Activated CD4-positive, alpha-beta T cell treated with anti-CD3 and anti-CD28 coated beads for 36 hours (primary cell): ENCODE data around the gene ZNF821. TPM values are rescaled to one million over a fixed set of nuclear protein-coding genes. Genes with fewer than 3 reads are reported as not detected.
"Not testable (repeated sequence)": the region's sequence is repeated elsewhere in the genome, so short reads cannot be mapped to it uniquely, and the experiment has no call there.

Source experiments
- ATAC-seq: fragments of 200-7000 bp; cut with Tn5 transposase; one replicate; pipeline ENCODE4 v1.10.0; 2021; ENCODE audit warnings: mild to moderate bottlenecking, moderate library complexity
- CTCF ChIA-PET: fragments of 350-600 bp; sonication (Branson Sonifier 250); formaldehyde crosslinking; loops from one replicate; lab custom pipeline; 2021; ENCODE audit warnings: antibody characterized with exemption; lab: Charles Lee
- POLR2A ChIA-PET: fragments of 350-600 bp; sonication (Branson Sonifier 250); formaldehyde crosslinking; loops from one replicate; lab custom pipeline; 2021; ENCODE audit warnings: antibody characterized with exemption, inconsistent platforms; lab: Charles Lee
- DNase-seq: peaks from one replicate; pipeline ENCODE4 v3.0.0-alpha.2; 2020
- H3K27ac Mint-ChIP-seq: one replicate; pipeline ENCODE4 v1.8.0; 2021; ENCODE audit warnings: mixed read lengths
- H3K27me3 Mint-ChIP-seq: one replicate; pipeline ENCODE4 v1.8.0; 2021; ENCODE audit warnings: mixed read lengths
- H3K36me3 Mint-ChIP-seq: one replicate; pipeline ENCODE4 v1.8.0; 2021; ENCODE audit warnings: low read depth, mixed read lengths
- H3K4me1 Mint-ChIP-seq: one replicate; pipeline ENCODE4 v1.8.0; 2021; ENCODE audit warnings: mixed read lengths
- H3K4me3 Mint-ChIP-seq: one replicate; pipeline ENCODE4 v1.8.0; 2021; ENCODE audit warnings: mild to moderate bottlenecking, moderate library complexity, mixed read lengths
- H3K9me3 Mint-ChIP-seq: one replicate; pipeline ENCODE4 v1.8.0; 2021; ENCODE audit warnings: low read depth, mixed read lengths
- intact Hi-C, 2 experiments: fragments of 100-400 bp; cut with DNase I in 1 of 2; cut with micrococcal nuclease in 1 of 2; formaldehyde crosslinking; loops; one replicate each; pipeline versions ENCODE4 v1.14.2 to v1.15.1; 2022 to 2024; cut with DNase I, micrococcal nuclease
- total RNA-seq, 2 experiments: library from RNA; stranded (reverse); gene quantifications; one replicate each; pipeline ENCODE4 v1.2.3, GENCODE V29; 2021

Gene ZNF821
- total RNA-seq, 2 experiments from 2014 or later = 6.0 to 7.7 TPM

DNA sequence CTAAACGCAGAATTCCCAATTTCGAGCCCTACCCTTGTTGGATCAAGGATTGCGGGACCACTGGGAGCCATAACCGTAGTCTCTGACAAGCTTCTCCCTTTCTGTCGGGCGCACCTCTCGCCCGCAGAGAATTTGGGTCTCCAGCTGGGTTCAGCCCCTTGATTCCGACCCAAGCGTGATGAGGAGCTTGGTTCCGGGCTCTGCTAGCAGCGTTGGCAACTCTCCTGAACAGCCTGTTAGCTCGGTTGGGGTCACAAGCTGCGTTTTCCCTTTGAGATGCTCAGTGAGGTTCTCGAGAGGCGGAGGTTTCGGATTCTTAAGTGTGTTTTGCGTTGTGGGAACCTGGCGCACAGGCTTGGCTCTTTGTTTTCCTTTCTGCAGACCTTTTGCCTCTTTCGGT is 37.6 kb downstream of the ZNF821 start:
- Mint-ChIP-seq H3K36me3 (peaks cover 18% of the 10 kb centered on the region), H3K4me1 (peaks cover 43% of the 10 kb centered on the region)

DNA sequence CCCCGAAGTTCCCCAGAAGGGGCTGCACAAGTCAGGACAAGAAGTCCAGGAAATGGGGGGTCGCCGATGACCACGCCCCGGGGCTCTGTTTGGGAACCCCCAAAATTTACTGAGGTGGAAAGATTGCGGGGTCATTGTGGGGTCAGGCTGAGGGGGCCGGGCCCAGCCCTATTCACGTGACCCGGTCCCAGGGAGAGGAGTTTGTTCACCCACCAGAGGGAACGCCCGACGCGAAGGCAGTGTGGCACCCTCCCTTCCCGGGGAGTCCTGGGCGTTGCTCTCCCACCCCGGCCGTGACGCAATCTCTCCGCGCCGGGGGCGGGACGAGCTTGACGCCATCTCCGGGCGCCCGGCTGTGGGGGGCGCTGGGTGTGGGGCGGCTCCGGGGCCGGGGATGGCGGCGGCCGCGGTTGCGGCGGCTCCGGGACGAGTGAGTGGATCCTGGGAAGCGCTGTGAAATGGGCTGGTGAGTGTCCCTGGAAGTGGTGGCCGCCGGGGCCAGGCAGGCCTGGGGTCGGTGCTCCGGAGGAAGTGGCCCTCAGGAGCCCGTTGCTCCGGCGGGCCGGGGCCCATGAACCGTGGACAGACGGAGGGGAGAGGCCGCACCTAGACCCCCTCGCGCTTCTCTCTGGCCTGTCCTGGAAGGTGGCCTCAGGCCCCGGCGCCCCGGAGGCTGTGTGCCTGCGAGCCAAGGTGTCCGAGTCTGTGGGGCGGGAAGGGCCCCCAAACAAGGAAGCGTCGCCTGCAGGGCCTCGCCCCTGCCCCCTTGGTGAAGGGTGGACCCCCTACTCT is 38.1 kb downstream of the ZNF821 start, which contains the start of gene ATXN1L:
Gene ATXN1L, plus strand, starts transcription at position 338 of the 792 bp plus-strand sequence. CDS start 3,765 bp downstream, outside the sequence.
- Mint-ChIP-seq H3K36me3 (peaks cover 18% of the 10 kb centered on the region), H3K27ac (peak within 1 kb of the TSS; percentile 93), H3K4me3 (peak within 1 kb of the TSS; percentile 87), H3K9me3 (no peaks in the 10 kb centered on the region), H3K4me1 (peaks cover 43% of the 10 kb centered on the region), H3K27me3 (no peaks in the 10 kb centered on the region)
- POLR2A ChIA-PET = interaction anchor here (0.6 to 1.0 kb wide), 3 partner anchors 19 to 38 kb away, joined by 3 to 7 read pairs (median 4); no protein-coding TSS in a partner anchor
- intact Hi-C loops = loop anchor here (1.0 to 10.0 kb wide), 10 partner anchors 19 to 361 kb away; partner anchors contain the start of genes IST1 (in 2 of the 2), ZNF821 (in 2 of the 2), DHX38 (in 1 of the 2) and TXNL4B (in 1 of the 2)
- DNase-seq (peak; percentile 95), ATAC-seq (peak; percentile 82)
- CTCF ChIA-PET = interaction anchor here (0.8 to 2.5 kb wide), 4 partner anchors 34 to 52 kb away, joined by 3 to 12 read pairs (median 4); partner anchors contain the start of gene ZNF821

More for the DNA sequence above, 37.6 kb downstream of the ZNF821 start:
- Mint-ChIP-seq H3K27me3 (no peaks in the 10 kb centered on the region), H3K9me3 (no peaks in the 10 kb centered on the region), H3K4me3 (peak overlapping the region; percentile 87), H3K27ac (peak overlapping the region; percentile 79)
- CTCF ChIA-PET = interaction anchor here (0.7 to 2.5 kb wide), 5 partner anchors 26 to 57 kb away, joined by 3 to 12 read pairs (median 3); partner anchors contain the start of gene ZNF821
- DNase-seq = peak; percentile 52
- intact Hi-C loops = loop anchor here (2.0 to 10.0 kb wide), 3 partner anchors 18 to 362 kb away; partner anchors contain the start of genes ZNF19 (in 1 of the 2) and ZNF821 (in 1 of the 2)
- POLR2A ChIA-PET = interaction anchor here (0.5 to 1.0 kb wide), 3 partner anchors 19 to 46 kb away, joined by 3 to 7 read pairs (median 4); no protein-coding TSS in a partner anchor
- ATAC-seq = no peak

DNA sequence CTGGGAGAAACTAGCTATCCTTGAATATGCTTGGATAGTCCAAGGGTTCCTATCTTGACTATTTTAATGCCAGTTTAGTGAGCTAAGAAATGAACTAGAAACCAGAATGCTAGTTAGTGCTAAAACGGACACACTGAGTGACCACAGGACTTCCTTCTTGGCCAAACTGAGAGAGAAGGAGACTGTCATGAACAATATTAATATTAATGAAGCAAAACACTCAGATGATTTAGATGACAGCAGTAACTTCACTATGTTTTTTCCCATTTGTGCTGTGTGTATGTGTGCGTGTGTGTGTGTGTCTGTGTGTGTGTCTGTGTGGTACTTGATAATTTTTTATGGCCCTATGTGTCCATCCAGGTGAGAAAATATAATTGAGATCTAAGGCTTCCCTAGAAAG is 40.4 kb downstream of the ZNF821 start:
- peaks cover 43% of the 10 kb centered on the region for H3K4me1 Mint-ChIP-seq
- peaks cover 6% of the 10 kb centered on the region for H3K36me3 Mint-ChIP-seq
- peak overlapping the region; percentile 47 for H3K27ac Mint-ChIP-seq
- POLR2A ChIA-PET = interaction anchor here (1.2 kb wide), 1 partner anchor 35 kb away, joined by 4 read pairs; the partner anchor contains the start of gene AP1G1
- DNase-seq (no peak), ATAC-seq (no peak)
- CTCF ChIA-PET = interaction anchor here (0.7 to 2.1 kb wide), 4 partner anchors 10 to 118 kb away, joined by 3 to 6 read pairs (median 4); partner anchors contain the start of gene ZNF821
- H3K27me3 Mint-ChIP-seq = no peaks in the 10 kb centered on the region
- intact Hi-C loops = loop anchor here (2.0 to 10.0 kb wide), 2 partner anchors 27 to 359 kb away; partner anchors contain the start of gene ZNF19 (in 1 of the 2)
- no peak overlapping the region for H3K4me3 Mint-ChIP-seq
- no peaks in the 10 kb centered on the region for H3K9me3 Mint-ChIP-seq

- POLR2A ChIA-PET = no interaction called here
- DNase-seq (no peak), ATAC-seq (no peak)
- H3K27me3 Mint-ChIP-seq = no peaks in the 10 kb centered on the region
- no peak overlapping the region for H3K27ac Mint-ChIP-seq
- CTCF ChIA-PET = interaction anchor here (0.6 to 0.7 kb wide), 2 partner anchors 10 to 69 kb away, joined by 3 read pairs; no protein-coding TSS in a partner anchor
- H3K4me1 Mint-ChIP-seq = peaks cover 21% of the 10 kb centered on the region
- H3K4me3 Mint-ChIP-seq = no peak overlapping the region
- no peaks in the 10 kb centered on the region for H3K9me3 Mint-ChIP-seq
- intact Hi-C loops = loop anchor here in 1 of 2 experiments (10.0 kb wide), 1 partner anchor 355 kb away; the partner anchor contains the start of gene ZNF19
- no peaks in the 10 kb centered on the region for H3K36me3 Mint-ChIP-seq
Observed at GRCh38 chr16:71840052-71840451, 43.9 kb downstream of the ZNF821 start.

- Mint-ChIP-seq H3K27ac (no peak overlapping the region), H3K4me1 (peaks cover 8% of the 10 kb centered on the region), H3K4me3 (no peak overlapping the region), H3K9me3 (no peaks in the 10 kb centered on the region), H3K27me3 (no peaks in the 10 kb centered on the region), H3K36me3 (no peaks in the 10 kb centered on the region)
- DNase-seq = no peak
- CTCF ChIA-PET = no interaction called here
- intact Hi-C loops = no loop called here
- ATAC-seq = no peak
- POLR2A ChIA-PET = no interaction called here
Observed at GRCh38 chr16:71837150-71837549, 46.8 kb downstream of the ZNF821 start.

DNA sequence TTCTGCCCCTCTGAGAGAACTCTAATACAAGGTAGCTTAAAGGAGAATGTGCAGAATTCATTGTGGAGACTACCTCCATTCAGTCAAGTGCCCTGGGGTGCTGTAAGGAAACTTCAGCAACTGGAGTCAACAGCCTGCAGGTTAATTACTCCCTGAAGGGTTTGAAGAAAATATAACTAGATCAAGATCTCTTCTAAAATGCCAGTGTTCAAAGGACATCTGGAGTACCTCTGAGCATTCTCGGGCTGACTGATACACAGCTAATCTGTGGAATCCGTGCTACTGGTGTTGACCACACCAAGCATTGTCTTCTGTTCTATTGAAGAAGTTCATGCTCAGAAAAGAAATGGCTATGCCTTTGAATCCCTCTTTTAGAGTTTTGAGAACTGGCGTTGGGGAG is 49.7 kb downstream of the ZNF821 start:
- Mint-ChIP-seq H3K4me1 (peaks cover 8% of the 10 kb centered on the region), H3K4me3 (no peak overlapping the region), H3K27me3 (no peaks in the 10 kb centered on the region), H3K9me3 (no peaks in the 10 kb centered on the region), H3K36me3 (no peaks in the 10 kb centered on the region), H3K27ac (no peak overlapping the region)
- intact Hi-C loops = no loop called here
- ATAC-seq (no peak), DNase-seq (no peak)
- ChIA-PET POLR2A (no interaction called here), CTCF (interaction anchor here (1.0 to 1.4 kb wide), 3 partner anchors 8 to 56 kb away, joined by 3 read pairs; no protein-coding TSS in a partner anchor)

GRCh38 chr16:71832112-71832511 is 51.9 kb downstream of the ZNF821 start:
- H3K9me3 Mint-ChIP-seq, DNase-seq, ATAC-seq, H3K27me3 Mint-ChIP-seq, H3K36me3 Mint-ChIP-seq, H3K4me1 Mint-ChIP-seq, H3K4me3 Mint-ChIP-seq, H3K27ac Mint-ChIP-seq, POLR2A ChIA-PET, intact Hi-C loops: not testable (repeated sequence)
- CTCF ChIA-PET = interaction anchor here (0.5 to 0.6 kb wide), 2 partner anchors 26 to 100 kb away, joined by 3 read pairs; no protein-coding TSS in a partner anchor

DNA sequence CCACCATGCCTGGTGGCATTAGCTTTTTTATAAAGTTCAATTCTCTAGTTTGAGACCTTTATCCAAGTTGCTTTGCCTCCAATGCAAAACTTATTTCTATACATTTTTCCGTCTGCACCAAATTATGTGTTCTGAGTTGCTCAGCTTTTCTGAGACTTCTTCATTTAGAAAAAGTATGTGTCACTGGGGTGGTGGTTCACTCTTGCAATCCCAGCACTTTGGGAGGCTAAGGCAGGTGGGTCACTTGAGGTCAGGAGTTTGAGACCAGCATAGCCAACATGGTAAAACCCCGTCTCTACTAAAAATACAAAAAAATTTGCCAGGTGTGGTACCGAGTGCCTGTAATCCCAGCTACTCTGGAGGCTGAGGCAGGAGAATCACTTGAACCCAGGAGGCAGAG is 52.3 kb downstream of the ZNF821 start:
- H3K27me3 Mint-ChIP-seq, POLR2A ChIA-PET, H3K4me3 Mint-ChIP-seq, H3K36me3 Mint-ChIP-seq, H3K4me1 Mint-ChIP-seq, intact Hi-C loops, H3K27ac Mint-ChIP-seq, H3K9me3 Mint-ChIP-seq: not testable (repeated sequence)
- CTCF ChIA-PET = interaction anchor here (0.5 to 0.6 kb wide), 2 partner anchors 26 to 101 kb away, joined by 3 read pairs; no protein-coding TSS in a partner anchor
- peak; percentile 79 for ATAC-seq
- DNase-seq = peak; percentile 43

DNA sequence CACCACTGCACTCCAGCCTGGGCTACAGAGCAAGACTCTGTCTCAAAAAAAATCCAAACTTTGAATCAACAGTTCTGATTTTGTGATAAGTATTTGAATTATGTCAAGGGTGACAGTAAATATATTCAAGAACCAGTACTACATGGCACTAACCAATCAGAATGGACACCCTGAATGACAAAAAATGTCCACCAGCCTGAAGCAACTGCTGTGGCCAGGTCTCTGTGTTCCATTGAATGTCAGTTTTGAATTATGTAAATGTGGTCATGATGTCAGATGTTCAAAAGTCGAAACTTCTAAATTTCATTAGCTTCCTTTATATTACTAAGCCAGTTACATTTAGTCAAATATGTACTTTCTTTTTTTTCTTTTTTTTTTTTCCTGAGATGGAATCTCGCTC is 53.6 kb downstream of the ZNF821 start:
- CTCF ChIA-PET = interaction anchor here (0.6 kb wide), 3 partner anchors 9 to 47 kb away, joined by 3 read pairs; no protein-coding TSS in a partner anchor
- ATAC-seq = peak; percentile 55
- peaks cover 12% of the 10 kb centered on the region for H3K4me1 Mint-ChIP-seq
- H3K9me3 Mint-ChIP-seq = no peaks in the 10 kb centered on the region
- no peak overlapping the region for H3K27ac Mint-ChIP-seq
- no peaks in the 10 kb centered on the region for H3K27me3 Mint-ChIP-seq
- H3K36me3 Mint-ChIP-seq = peaks cover 6% of the 10 kb centered on the region
- POLR2A ChIA-PET = interaction anchor here (0.6 kb wide), 2 partner anchors 42 to 74 kb away, joined by 3 to 8 read pairs; no protein-coding TSS in a partner anchor
- no peak overlapping the region for H3K4me3 Mint-ChIP-seq
- DNase-seq = no peak
- intact Hi-C loops = no loop called here

DNA sequence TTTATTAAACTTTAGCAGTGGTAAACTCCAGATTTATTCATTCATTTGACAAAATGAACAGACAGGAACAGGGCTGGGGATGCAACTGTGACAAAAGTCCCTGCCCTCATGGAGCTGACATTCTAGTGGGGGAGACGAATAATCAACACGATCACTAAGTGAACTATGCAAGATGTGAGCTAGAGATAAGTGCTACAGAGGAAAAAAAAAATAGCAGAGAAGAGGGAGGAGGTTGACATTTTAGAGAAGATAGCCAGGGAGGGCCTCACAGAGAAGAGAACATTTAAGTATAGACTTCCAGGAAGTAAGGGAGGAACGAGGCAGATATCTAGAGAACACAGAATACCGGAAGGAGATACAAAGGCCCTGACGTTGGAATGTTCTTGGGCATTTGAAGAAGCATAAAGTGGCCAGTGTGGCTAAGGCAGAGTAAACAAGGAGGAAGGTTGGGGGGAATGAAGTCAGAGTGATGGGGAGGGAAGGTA is 57.4 kb downstream of the ZNF821 start:
- no peaks in the 10 kb centered on the region for H3K9me3 Mint-ChIP-seq
- ATAC-seq = no peak
- peaks cover 6% of the 10 kb centered on the region for H3K36me3 Mint-ChIP-seq
- H3K27ac Mint-ChIP-seq = no peak overlapping the region
- CTCF ChIA-PET = interaction anchor here (0.8 to 1.5 kb wide), 3 partner anchors 13 to 63 kb away, joined by 3 to 5 read pairs (median 3); partner anchors contain the start of gene AP1G1
- H3K27me3 Mint-ChIP-seq = no peaks in the 10 kb centered on the region
- POLR2A ChIA-PET = no interaction called here
- intact Hi-C loops = no loop called here
- no peak overlapping the region for H3K4me3 Mint-ChIP-seq
- DNase-seq = no peak
- H3K4me1 Mint-ChIP-seq = peaks cover 7% of the 10 kb centered on the region

DNA sequence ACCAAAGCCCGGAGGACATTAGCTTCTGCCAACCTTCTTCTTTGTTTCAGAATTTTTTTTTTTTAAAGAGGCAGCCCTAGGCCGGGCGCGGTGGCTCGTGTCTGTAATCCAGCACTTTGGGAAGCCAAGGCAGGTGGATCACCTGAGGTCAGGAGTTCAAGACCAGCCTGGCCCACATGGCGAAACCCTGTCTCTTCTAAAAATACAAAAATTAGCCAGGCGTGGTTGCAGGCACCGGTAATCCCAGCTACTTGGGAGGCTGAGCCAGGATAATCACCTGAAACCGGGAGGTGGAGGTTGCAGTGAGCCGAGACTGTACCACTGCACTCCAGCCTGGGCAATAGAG is 66.9 kb downstream of the ZNF821 start:
- H3K36me3 Mint-ChIP-seq, H3K27me3 Mint-ChIP-seq, H3K9me3 Mint-ChIP-seq, DNase-seq, POLR2A ChIA-PET, ATAC-seq: not testable (repeated sequence)
- CTCF ChIA-PET = interaction anchor here (1.0 kb wide), 2 partner anchors 22 to 32 kb away, joined by 3 read pairs; no protein-coding TSS in a partner anchor
- peak overlapping the region; percentile 93 for H3K27ac Mint-ChIP-seq
- H3K4me3 Mint-ChIP-seq = peak overlapping the region; percentile 35
- H3K4me1 Mint-ChIP-seq = peaks cover 21% of the 10 kb centered on the region
- intact Hi-C loops = loop anchor here (2.0 kb wide), 3 partner anchors 26 to 78 kb away; partner anchors contain the start of gene IST1 (in 1 of the 2)
